Measurements from ENCODE around the gene TATDN2. TPM values are rescaled to one million over a fixed set of nuclear protein-coding genes. Genes with fewer than 3 reads are reported as not detected.

TATDN2 gene
- total and polyA plus RNA-seq, 5 donors from 2014 or later: 10.2 to 86.5 (median 13.2) TPM

Other genes starting within 250 kb of the TATDN2 start
- gene FANCD2, start 222.0 kb upstream of the TATDN2 start, total RNA-seq: 18.5 TPM
- 10 to 100 TPM in 2 of 4 donors, 1 to 10 TPM in 2; 4.5 to 62.8 (median 8.3) TPM for gene FANCD2, start 222.0 kb upstream of the TATDN2 start, polyA plus RNA-seq
- not detected for gene FANCD2OS, start 140.2 kb upstream of the TATDN2 start, total RNA-seq
- gene FANCD2OS, start 140.2 kb upstream of the TATDN2 start, polyA plus RNA-seq: not detected
- gene BRK1, start 132.8 kb upstream of the TATDN2 start, total RNA-seq: 61.9 TPM
- 100 to 1,000 TPM; 229 to 275 (median 252) TPM for gene BRK1, start 132.8 kb upstream of the TATDN2 start, polyA plus RNA-seq
- gene VHL, start 106.7 kb upstream of the TATDN2 start, total RNA-seq: 76.6 TPM
- 10 to 100 TPM in 3 of 4 donors, 1 to 10 TPM in 1; 5.9 to 17.3 (median 12.1) TPM for gene VHL, start 106.7 kb upstream of the TATDN2 start, polyA plus RNA-seq
- gene IRAK2, start 83.5 kb upstream of the TATDN2 start, total RNA-seq: 3.6 TPM
- gene IRAK2, start 83.5 kb upstream of the TATDN2 start, polyA plus RNA-seq: 1 to 10 TPM in 3 of 4 donors, under 1 TPM in 1; 0.68 to 3.7 (median 2.8) TPM
- 1.1 TPM for gene GHRL, start 44.5 kb downstream of the TATDN2 start, total RNA-seq
- under 1 TPM in 3 of 4 donors, not detected in 1; 0.47 to 0.92 (median 0.78) TPM for gene GHRL, start 44.5 kb downstream of the TATDN2 start, polyA plus RNA-seq
- gene SEC13, start 72.7 kb downstream of the TATDN2 start, total RNA-seq: 72.2 TPM
- 100 to 1,000 TPM; 139 to 155 (median 151) TPM for gene SEC13, start 72.7 kb downstream of the TATDN2 start, polyA plus RNA-seq